ENCODE data around the gene ANKLE1. TPM values are rescaled to one million over a fixed set of nuclear protein-coding genes. Genes with fewer than 3 reads are reported as not detected.
A peak's percentile ranks its signal among the peaks of the same experiment; 100 is the strongest.

Gene ANKLE1
- total RNA-seq, 2 donors from 2014 or later: 1.2 TPM; not detected in 1

DNA sequence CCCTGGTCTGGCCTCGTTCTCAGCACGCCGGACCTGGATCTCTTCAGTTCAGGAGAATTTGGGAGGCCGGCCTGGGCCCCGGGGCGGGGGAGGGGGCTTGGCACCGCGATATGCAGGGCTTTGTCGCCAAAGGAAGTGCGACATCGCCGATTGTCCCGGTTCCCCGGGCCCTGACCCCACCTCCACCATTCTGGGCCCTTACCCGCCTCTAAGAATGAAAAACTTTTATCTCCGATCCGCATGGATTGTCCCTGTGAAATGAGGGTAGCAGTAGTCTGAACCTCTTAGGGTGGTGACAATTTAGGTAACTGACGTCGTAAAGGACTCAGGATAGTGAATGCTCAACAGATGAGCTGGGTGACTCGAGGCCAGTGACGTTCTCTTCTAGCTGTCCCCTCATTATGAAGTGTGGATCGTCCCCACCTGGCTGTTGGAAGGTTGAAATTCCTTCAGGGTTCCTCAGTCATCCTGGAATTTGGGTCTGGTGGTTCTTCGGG is 28.3 kb downstream of the ANKLE1 start:
- H3K4me3 ChIP-seq: peak overlapping the region; percentile 91
- no peaks in the 10 kb centered on the region for H3K9me3 ChIP-seq
- TF ChIP-seq, protein P1, sequence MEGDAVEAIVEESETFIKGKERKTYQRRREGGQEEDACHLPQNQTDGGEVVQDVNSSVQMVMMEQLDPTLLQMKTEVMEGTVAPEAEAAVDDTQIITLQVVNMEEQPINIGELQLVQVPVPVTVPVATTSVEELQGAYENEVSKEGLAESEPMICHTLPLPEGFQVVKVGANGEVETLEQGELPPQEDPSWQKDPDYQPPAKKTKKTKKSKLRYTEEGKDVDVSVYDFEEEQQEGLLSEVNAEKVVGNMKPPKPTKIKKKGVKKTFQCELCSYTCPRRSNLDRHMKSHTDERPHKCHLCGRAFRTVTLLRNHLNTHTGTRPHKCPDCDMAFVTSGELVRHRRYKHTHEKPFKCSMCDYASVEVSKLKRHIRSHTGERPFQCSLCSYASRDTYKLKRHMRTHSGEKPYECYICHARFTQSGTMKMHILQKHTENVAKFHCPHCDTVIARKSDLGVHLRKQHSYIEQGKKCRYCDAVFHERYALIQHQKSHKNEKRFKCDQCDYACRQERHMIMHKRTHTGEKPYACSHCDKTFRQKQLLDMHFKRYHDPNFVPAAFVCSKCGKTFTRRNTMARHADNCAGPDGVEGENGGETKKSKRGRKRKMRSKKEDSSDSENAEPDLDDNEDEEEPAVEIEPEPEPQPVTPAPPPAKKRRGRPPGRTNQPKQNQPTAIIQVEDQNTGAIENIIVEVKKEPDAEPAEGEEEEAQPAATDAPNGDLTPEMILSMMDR (IDR thresholded peaks at IDR 0.05): no peak
- H3K4me1 ChIP-seq (ENCODE audit: control insufficient read depth in 1 of 2, low read depth in 2 of 2): peaks cover 23 to 50% of the 10 kb centered on the region in 2 donors
- ATAC-seq (ENCODE audit: insufficient number of reproducible peaks, low FRiP score, low read depth) (no peak), DNase-seq (ENCODE audit: low spot score) (no peak)
- no peaks in the 10 kb centered on the region for H3K27me3 ChIP-seq (replicated peaks; ENCODE audit: insufficient read depth)
- peak overlapping the region; percentile 35 to 62 for H3K27ac ChIP-seq
- H3K36me3 ChIP-seq: peaks cover 9% of the 10 kb centered on the region

DNA sequence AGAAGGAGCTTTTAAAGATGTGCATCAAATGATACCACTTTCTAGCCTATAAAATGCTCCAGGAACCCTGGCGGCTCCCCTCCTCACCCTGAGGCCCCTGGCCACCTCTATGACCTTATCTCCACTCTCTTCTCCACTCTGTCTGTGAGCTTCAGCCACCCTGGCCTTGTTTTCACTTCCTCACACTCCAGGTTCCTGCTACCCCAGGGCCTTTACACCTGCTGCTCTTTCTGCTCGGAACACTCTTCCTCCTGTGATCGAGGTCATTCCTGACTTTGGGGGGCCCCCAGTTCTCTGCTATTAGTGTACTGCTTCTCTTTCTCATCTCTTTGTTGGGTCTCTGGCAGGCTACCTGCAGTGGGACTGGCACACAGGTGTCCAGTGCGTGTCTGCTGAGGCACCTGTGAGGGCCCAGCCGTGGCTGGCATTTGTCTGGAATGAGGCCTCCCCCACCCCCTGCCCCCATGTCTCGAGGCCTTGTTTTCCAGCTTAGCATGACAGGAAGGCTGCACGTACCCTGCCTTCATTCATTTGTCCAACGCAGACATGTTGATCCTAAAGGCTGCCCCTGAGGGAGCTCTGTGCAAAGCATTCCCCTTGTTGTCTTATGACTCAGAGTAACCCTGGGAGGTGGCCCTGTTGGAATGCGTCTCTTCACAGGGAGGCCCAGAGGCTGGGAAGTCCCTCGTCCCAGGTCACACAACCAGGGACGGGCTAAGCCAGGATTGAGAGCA is 29.9 kb downstream of the ANKLE1 start:
- Histone ChIP-seq H3K27me3 (replicated peaks; ENCODE audit: insufficient read depth) (no peaks in the 10 kb centered on the region), H3K36me3 (peaks cover 18% of the 10 kb centered on the region), H3K9me3 (no peaks in the 10 kb centered on the region), H3K4me1 (ENCODE audit: control insufficient read depth in 1 of 2, low read depth in 2 of 2) (peaks cover 18 to 38% of the 10 kb centered on the region in 2 donors), H3K27ac (no peak overlapping the region), H3K4me3 (no peak overlapping the region)
- DNase-seq (ENCODE audit: low spot score) (no peak), ATAC-seq (ENCODE audit: insufficient number of reproducible peaks, low FRiP score, low read depth) (no peak)
- TF ChIP-seq, protein P1 (IDR thresholded peaks at IDR 0.05): no peak

DNA sequence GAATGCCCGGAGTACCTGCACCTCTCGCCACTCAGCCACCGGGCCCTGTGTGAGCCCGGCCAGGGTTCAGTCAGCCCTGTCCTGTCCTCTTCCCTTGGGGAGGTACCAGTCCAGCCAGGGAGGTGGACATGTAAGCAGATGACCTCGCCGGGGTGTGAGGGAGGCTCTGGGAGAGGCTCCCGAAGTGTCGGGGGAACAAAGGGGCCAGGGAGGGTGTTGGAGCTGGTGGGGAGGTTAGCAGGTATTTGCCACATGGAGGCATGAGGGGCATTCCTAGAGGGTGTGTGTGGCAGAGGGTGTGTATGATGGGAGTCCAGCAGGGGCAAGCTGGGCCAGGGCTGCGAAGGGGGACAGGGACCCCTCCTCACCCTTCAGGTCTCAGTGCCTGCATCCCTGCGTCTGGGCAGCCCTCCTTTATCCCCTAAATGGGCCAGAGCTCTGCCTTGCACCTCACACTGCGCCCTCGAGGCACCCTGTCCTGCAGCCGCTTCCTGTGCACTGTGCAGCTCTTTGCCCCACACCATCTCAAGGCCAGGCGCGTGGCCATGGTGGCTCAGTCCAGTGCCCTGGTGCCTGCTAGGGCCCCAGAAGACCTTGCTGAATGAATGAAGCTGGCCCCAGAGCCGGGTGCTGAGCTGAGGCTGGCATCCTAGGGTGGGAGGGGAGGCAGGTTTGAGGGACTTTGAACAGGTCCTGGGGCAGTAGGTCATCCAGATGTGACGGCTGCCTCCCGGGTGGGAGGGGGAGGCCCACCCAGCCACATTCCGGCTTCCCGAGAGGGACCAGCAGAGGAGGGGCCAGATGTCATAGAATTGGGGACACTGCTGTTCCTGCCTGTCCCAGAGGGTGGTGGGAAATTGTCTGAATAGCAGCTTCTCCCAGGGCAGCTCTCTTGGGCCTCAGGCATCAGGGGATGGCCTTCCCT is 30.8 kb downstream of the ANKLE1 start:
- DNase-seq (ENCODE audit: low spot score) (no peak), ATAC-seq (ENCODE audit: insufficient number of reproducible peaks, low FRiP score, low read depth) (no peak)
- Histone ChIP-seq H3K9me3 (no peaks in the 10 kb centered on the region), H3K27ac (no peak overlapping the region), H3K4me1 (ENCODE audit: control insufficient read depth in 1 of 2, low read depth in 2 of 2) (peaks cover 16 to 32% of the 10 kb centered on the region in 2 donors), H3K27me3 (replicated peaks; ENCODE audit: insufficient read depth) (no peaks in the 10 kb centered on the region), H3K36me3 (peaks cover 18% of the 10 kb centered on the region), H3K4me3 (no peak overlapping the region)
- TF ChIP-seq, protein P1 (IDR thresholded peaks at IDR 0.05): no peak

DNA sequence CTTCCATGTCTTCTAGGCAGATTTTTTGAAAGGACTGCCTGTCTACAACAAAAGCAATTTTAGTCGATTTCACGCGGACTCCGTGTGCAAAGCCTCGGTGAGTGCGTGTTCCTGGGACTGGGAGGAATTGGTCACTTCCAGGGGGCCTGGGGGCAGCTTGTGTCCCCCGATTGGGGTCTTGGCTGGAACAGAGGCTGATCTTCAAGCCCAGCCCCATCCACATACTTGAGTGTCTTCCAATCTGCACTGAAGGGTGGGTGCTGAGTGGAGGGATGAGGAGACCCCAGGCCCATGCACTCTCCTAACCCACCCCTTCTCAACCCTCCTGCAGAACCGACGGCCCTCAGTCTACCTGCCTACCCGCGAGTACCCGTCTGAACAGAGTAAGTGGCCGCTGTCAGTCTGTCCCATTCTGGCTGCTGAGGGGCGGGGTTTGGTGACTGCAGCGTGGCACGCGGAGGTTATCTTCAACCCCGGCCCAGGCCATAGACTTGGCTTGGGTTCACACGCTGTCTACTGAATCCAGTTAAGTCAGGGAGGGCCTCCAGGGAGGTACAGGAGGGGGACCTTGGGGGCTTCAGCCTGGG is 32.4 kb downstream of the ANKLE1 start:
- peaks cover 24% of the 10 kb centered on the region for H3K36me3 ChIP-seq

More for the DNA sequence above, 32.4 kb downstream of the ANKLE1 start:
- no peaks in the 10 kb centered on the region for H3K9me3 ChIP-seq
- ATAC-seq (ENCODE audit: insufficient number of reproducible peaks, low FRiP score, low read depth) (no peak), DNase-seq (ENCODE audit: low spot score) (no peak)
- H3K27me3 ChIP-seq (replicated peaks; ENCODE audit: insufficient read depth): no peaks in the 10 kb centered on the region
- TF ChIP-seq, protein P1 (IDR thresholded peaks at IDR 0.05): no peak
- no peak overlapping the region for H3K4me3 ChIP-seq
- peaks cover 16 to 25% of the 10 kb centered on the region in 2 donors for H3K4me1 ChIP-seq (ENCODE audit: control insufficient read depth in 1 of 2, low read depth in 2 of 2)
- H3K27ac ChIP-seq: no peak overlapping the region

Measured in thoracic aorta (tissue), 2 donors.